IMR-90 (cell line): ENCODE data around the gene OR6K3. TPM values are rescaled to one million over a fixed set of nuclear protein-coding genes. Genes with fewer than 3 reads are reported as not detected.

Experiments used
- ATAC-seq: fragments of 200-7000 bp; cut with Tn5 transposase; 2 replicates; pipeline ENCODE4 v1.9.1; 2020; ENCODE audit warnings: low read depth, mild to moderate bottlenecking, moderate library complexity
- BruUV-seq: library from RNA; stranded (reverse); fragments of 400-500 nt; replicated peaks from 2 replicates; lab custom pipeline; 2021; lab: Mats Ljungman, UMichigan
- CTCF ChIA-PET: fragments of 300-600 bp; formaldehyde crosslinking; extraction: SDS; loops from one replicate; lab custom pipeline; 2021; ENCODE audit warnings: antibody characterized with exemption; lab: Yijun Ruan, JAX
- POLR2A ChIA-PET: fragments of 300-600 bp; sonication (Branson Sonifier 250); formaldehyde crosslinking; loops from one replicate; lab custom pipeline; 2022; ENCODE audit warnings: antibody characterized with exemption; ENCODE audit not compliant: unreplicated experiment; lab: Charles Lee
- DNase-seq: peaks from one replicate; pipeline ENCODE4 v3.0.0; 2013
- H2AFZ ChIP-seq: replicated peaks from 2 replicates; pipeline ENCODE3; 2013; ENCODE audit warnings: low read length, mild to moderate bottlenecking; ENCODE audit not compliant: poor library complexity
- H2AK5ac ChIP-seq: 2 replicates; pipeline ENCODE4 v1.6.1; 2013; ENCODE audit warnings: low read depth, low read length, inconsistent platforms
- H2AK9ac ChIP-seq: replicated peaks from 2 replicates; pipeline ENCODE3; 2013; ENCODE audit warnings: mild to moderate bottlenecking, low read depth, low read length, moderate library complexity; ENCODE audit not compliant: poor library complexity
- H2BK120ac ChIP-seq: 2 replicates; pipeline ENCODE4 v1.6.1; 2013; ENCODE audit warnings: low read depth, low read length, inconsistent platforms
- H2BK15ac ChIP-seq: 3 replicates; pipeline ENCODE4 v1.6.1; 2013; ENCODE audit warnings: low read depth, low read length, inconsistent platforms
- H2BK20ac ChIP-seq: 2 replicates; pipeline ENCODE4 v1.6.1; 2013; ENCODE audit warnings: low read depth, mild to moderate bottlenecking, inconsistent platforms, low read length, moderate library complexity
- H2BK5ac ChIP-seq: 2 replicates; pipeline ENCODE4 v1.6.1; 2013; ENCODE audit warnings: mild to moderate bottlenecking, low read depth, low read length, inconsistent platforms; ENCODE audit not compliant: poor library complexity, severe bottlenecking
- H3K14ac ChIP-seq: replicated peaks from 2 replicates; pipeline ENCODE4 v1.6.1; 2013; ENCODE audit warnings: low read depth, low read length, inconsistent platforms
- H3K18ac ChIP-seq: 2 replicates; pipeline ENCODE4 v1.6.1; 2013; ENCODE audit warnings: low read depth, low read length, control low read depth
- H3K23ac ChIP-seq: 2 replicates; pipeline ENCODE4 v1.6.1; 2013; ENCODE audit warnings: low read depth, low read length, inconsistent platforms
- H3K27ac ChIP-seq: 2 replicates; pipeline ENCODE4 v1.5.1; 2013; ENCODE audit warnings: mild to moderate bottlenecking, control low read depth, low read length; ENCODE audit not compliant: insufficient read depth
- H3K27me3 ChIP-seq: 2 replicates; pipeline ENCODE4 v1.6.1; 2013; ENCODE audit warnings: low read length; ENCODE audit not compliant: control insufficient read depth, insufficient read depth
- H3K36me3 ChIP-seq: 2 replicates; pipeline ENCODE4 v1.6.1; 2013; ENCODE audit warnings: low read length, mixed read lengths; ENCODE audit not compliant: control insufficient read depth, insufficient read depth
- H3K4ac ChIP-seq: 2 replicates; pipeline ENCODE4 v1.6.1; 2013; ENCODE audit warnings: low read depth, low read length, inconsistent platforms
- H3K4me1 ChIP-seq: 2 replicates; pipeline ENCODE4 v1.6.1; 2013; ENCODE audit warnings: low read length, mixed read lengths; ENCODE audit not compliant: control insufficient read depth, insufficient read depth
- H3K4me2 ChIP-seq: 2 replicates; pipeline ENCODE4 v1.6.1; 2013; ENCODE audit warnings: low read depth, mild to moderate bottlenecking, control low read depth, low read length, moderate library complexity
- H3K4me3 ChIP-seq: 2 replicates; pipeline ENCODE4 v1.5.1; 2013; ENCODE audit warnings: low read depth, mild to moderate bottlenecking, control low read depth, low read length, moderate library complexity; ENCODE audit not compliant: insufficient read depth
- H3K56ac ChIP-seq: 2 replicates; pipeline ENCODE4 v1.6.1; 2013; ENCODE audit warnings: low read length, inconsistent platforms; ENCODE audit not compliant: insufficient read depth; ENCODE audit errors: extremely low read depth
- H3K79me1 ChIP-seq, 2 experiments: 2 replicates each; pipeline ENCODE4 v1.6.1; 2013; ENCODE audit warnings: low read length in 2 of 2, inconsistent platforms in 1 of 2, low read depth in 1 of 2
- H3K9ac ChIP-seq: 2 replicates; pipeline ENCODE4 v1.6.1; 2013; ENCODE audit warnings: low read depth, low read length, control low read depth
- H3K9me1 ChIP-seq: 2 replicates; pipeline ENCODE4 v1.6.1; 2013; ENCODE audit warnings: low read length, inconsistent platforms; ENCODE audit not compliant: insufficient read depth
- H3K9me3 ChIP-seq: 2 replicates; pipeline ENCODE4 v1.6.1; 2013; ENCODE audit warnings: low read length; ENCODE audit not compliant: control insufficient read depth, insufficient read depth
- H4K20me1 ChIP-seq: 2 replicates; pipeline ENCODE4 v1.6.1; 2013; ENCODE audit warnings: low read length, inconsistent platforms; ENCODE audit not compliant: insufficient read depth
- H4K5ac ChIP-seq: 2 replicates; pipeline ENCODE4 v1.6.1; 2013; ENCODE audit warnings: mild to moderate bottlenecking, low read depth, low read length, control low read depth
- H4K8ac ChIP-seq, 2 experiments: 2 replicates each; pipeline ENCODE4 v1.6.1; 2013; ENCODE audit warnings: low read depth in 2 of 2, low read length in 2 of 2, control low read depth in 1 of 2, inconsistent platforms in 1 of 2
- H4K91ac ChIP-seq: 2 replicates; pipeline ENCODE4 v1.6.1; 2013; ENCODE audit warnings: low read depth, low read length, inconsistent platforms; ENCODE audit not compliant: insufficient read depth
- BHLHE40 ChIP-seq: fragments of 150-350 bp; IDR thresholded peaks from 2 replicates; pipeline ENCODE4 v1.6.1; 2016; ENCODE audit warnings: mild to moderate bottlenecking, low read depth, low read length
- CHD1 ChIP-seq: IDR thresholded peaks from 2 replicates; pipeline ENCODE4 v1.6.1; 2012; ENCODE audit warnings: low read depth, low read length, improper control_type of control experiment
- FOS ChIP-seq: fragments of 150-350 bp; IDR thresholded peaks from 2 replicates; pipeline ENCODE4 v1.6.1; 2016; ENCODE audit warnings: low read depth, low read length
- MAFK ChIP-seq: IDR thresholded peaks from 2 replicates; pipeline ENCODE4 v1.6.1; 2012; ENCODE audit warnings: low read depth, low read length, improper control_type of control experiment
- MAZ ChIP-seq: IDR thresholded peaks from 2 replicates; pipeline ENCODE4 v1.6.1; 2012; ENCODE audit warnings: low read depth, mild to moderate bottlenecking, low read length, improper control_type of control experiment, moderate library complexity, borderline replicate concordance
- NFE2L2 ChIP-seq: fragments of 150-350 bp; IDR thresholded peaks from 2 replicates; pipeline ENCODE4 v1.6.1; 2016; ENCODE audit warnings: low read depth, mild to moderate bottlenecking, low read length
- POLR2A ChIP-seq: IDR thresholded peaks from 2 replicates; pipeline ENCODE4 v1.6.1; 2012; ENCODE audit warnings: mild to moderate bottlenecking, low read depth, low read length
- RAD21 ChIP-seq: IDR thresholded peaks from 2 replicates; pipeline ENCODE4 v1.6.1; 2012; ENCODE audit warnings: low read length, improper control_type of control experiment
- RCOR1 ChIP-seq: IDR thresholded peaks from 2 replicates; pipeline ENCODE4 v1.6.1; 2012; ENCODE audit warnings: mild to moderate bottlenecking, low read length, improper control_type of control experiment; ENCODE audit not compliant: insufficient replicate concordance
- RFX5 ChIP-seq: IDR thresholded peaks from 2 replicates; pipeline ENCODE4 v1.8.0; 2012; ENCODE audit warnings: low read depth, mild to moderate bottlenecking, low read length, moderate library complexity
- SMC3 ChIP-seq: fragments of 150-350 bp; IDR thresholded peaks from 2 replicates; pipeline ENCODE4 v1.6.1; 2016; ENCODE audit warnings: low read depth, mild to moderate bottlenecking, antibody characterized with exemption, low read length, moderate library complexity
- WGBS, 2 experiments: methylation state at CpG; one replicate each; pipeline versions ENCODE4 v1.1.5 to v1.1.7; 2013; ENCODE audit warnings: missing lambda C conversion rate in 2 of 2; ENCODE audit not compliant: insufficient read length in 1 of 2; ENCODE audit errors: extremely low coverage in 2 of 2; 5-methylcytosine and 5-hydroxymethylcytosine counted together
- dilution Hi-C: fragments of 300-500 bp; cut with HindIII; formaldehyde crosslinking; loops from one replicate; pipeline ENCODE4 v1.14.3; 2018; ENCODE audit warnings: low sequenced_read_pairs; ENCODE audit not compliant: unreplicated experiment
- in situ Hi-C: fragments of 300-500 bp; cut with MboI; formaldehyde crosslinking; loops from 3 replicates; pipeline ENCODE4 v1.14.3; 2019; ENCODE audit warnings: low sequenced_read_pairs, inconsistent platforms, mixed read lengths
- intact Hi-C: fragments of 100-400 bp; cut with micrococcal nuclease; formaldehyde crosslinking; loops from 2 replicates; pipeline ENCODE4 v1.10.0; 2022
- polyA plus RNA-seq, 3 experiments: library from polyadenylated mRNA; depleted of rRNA; stranded (reverse); fragments of >200 nt; gene quantifications; 2 replicates each; pipeline ENCODE4 v1.2.3, GENCODE V29; 2012; ENCODE audit warnings: low replicate concordance in 1 of 3
- total RNA-seq: library from RNA; depleted of rRNA; stranded (reverse); fragments of >200 nt; gene quantifications from 2 replicates; pipeline ENCODE4 v1.2.3, GENCODE V29; 2012
- TF ChIP-seq, protein P1 (sequence below): fragments of 150-350 bp; IDR thresholded peaks from 2 replicates; pipeline ENCODE4 v1.6.1; 2017; ENCODE audit warnings: mild to moderate bottlenecking, antibody characterized with exemption, low read length, low read depth
- TF ChIP-seq, protein P2 (sequence below): fragments of 150-350 bp; IDR thresholded peaks from 2 replicates; pipeline ENCODE4 v1.6.1; 2016; ENCODE audit warnings: low read depth, mild to moderate bottlenecking, low read length, moderate library complexity, borderline replicate concordance

The OR6K3 gene
- total and polyA plus RNA-seq, 2 of the 4 experiments (the other 2 are of a cell fraction), result not detected

DNA sequence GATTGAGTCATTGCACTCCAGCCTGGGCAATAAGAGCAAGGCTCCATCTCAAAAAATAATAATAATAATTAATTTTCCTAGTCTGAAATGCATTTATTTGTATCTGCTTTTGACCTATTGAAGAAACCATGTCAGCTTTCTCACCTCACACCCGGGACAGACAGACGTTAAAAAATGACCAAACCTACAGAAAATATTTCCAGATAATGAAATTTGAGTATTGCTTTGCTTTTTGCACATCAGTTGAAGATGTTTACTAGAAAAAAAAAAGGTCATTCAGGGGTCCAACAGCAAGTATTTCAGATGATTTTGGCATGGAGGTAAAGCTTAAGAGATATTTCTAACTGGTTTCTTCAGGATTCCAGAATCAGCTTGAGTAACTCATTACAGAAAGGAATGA is 33.9 kb upstream of the OR6K3 start, which contains the start of gene OR6K6:
Gene OR6K6 (plus strand): TSS at position 301 of the 400 bp plus-strand sequence. CDS start 168 bp downstream, outside the sequence.
- H3K4ac ChIP-seq, result no peak within 1 kb of the TSS
- no CpG with 5 or more reads among the region's 2 CpGs for WGBS, 2 experiments
- dilution Hi-C loops (no loop called here), intact Hi-C loops (no loop called here), in situ Hi-C loops (no loop called here)
- no peak within 1 kb of the TSS for H2AFZ ChIP-seq
- DNase-seq (no peak), ATAC-seq (no peak)
- H3K18ac ChIP-seq, result no peak within 1 kb of the TSS
- no peak within 1 kb of the TSS for H3K4me3 ChIP-seq
- peaks cover 3% of the 10 kb centered on the region; the same call in 1 of the 2 replicates for H3K9me3 ChIP-seq
- H3K4me2 ChIP-seq, result no peak within 1 kb of the TSS
- H3K9ac ChIP-seq, result no peak within 1 kb of the TSS
- H3K56ac ChIP-seq, result no peak within 1 kb of the TSS
- no peak within 1 kb of the TSS for H2BK5ac ChIP-seq
- H2AK9ac ChIP-seq, result no peak within 1 kb of the TSS
- no peak within 1 kb of the TSS for H4K5ac ChIP-seq
- no peaks in the 10 kb centered on the region for H3K27me3 ChIP-seq
- no peak within 1 kb of the TSS for H3K27ac ChIP-seq
- H2BK120ac ChIP-seq, result no peak within 1 kb of the TSS
- H2AK5ac ChIP-seq, result no peak within 1 kb of the TSS
- no TSS peak for BruUV-seq
- POLR2A ChIA-PET, result no interaction called here
- no peak within 1 kb of the TSS for H4K91ac ChIP-seq
- no peak within 1 kb of the TSS for H2BK15ac ChIP-seq
- no peak for TF ChIP-seq NFE2L2
- TF ChIP-seq RFX5, result no peak
- TF ChIP-seq, protein P1, sequence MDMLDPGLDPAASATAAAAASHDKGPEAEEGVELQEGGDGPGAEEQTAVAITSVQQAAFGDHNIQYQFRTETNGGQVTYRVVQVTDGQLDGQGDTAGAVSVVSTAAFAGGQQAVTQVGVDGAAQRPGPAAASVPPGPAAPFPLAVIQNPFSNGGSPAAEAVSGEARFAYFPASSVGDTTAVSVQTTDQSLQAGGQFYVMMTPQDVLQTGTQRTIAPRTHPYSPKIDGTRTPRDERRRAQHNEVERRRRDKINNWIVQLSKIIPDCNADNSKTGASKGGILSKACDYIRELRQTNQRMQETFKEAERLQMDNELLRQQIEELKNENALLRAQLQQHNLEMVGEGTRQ, result no peak
- TF ChIP-seq BHLHE40, result no peak
- TF ChIP-seq FOS, result no peak
- no peak for TF ChIP-seq SMC3
- TF ChIP-seq CHD1, result no peak
- TF ChIP-seq, protein P2, sequence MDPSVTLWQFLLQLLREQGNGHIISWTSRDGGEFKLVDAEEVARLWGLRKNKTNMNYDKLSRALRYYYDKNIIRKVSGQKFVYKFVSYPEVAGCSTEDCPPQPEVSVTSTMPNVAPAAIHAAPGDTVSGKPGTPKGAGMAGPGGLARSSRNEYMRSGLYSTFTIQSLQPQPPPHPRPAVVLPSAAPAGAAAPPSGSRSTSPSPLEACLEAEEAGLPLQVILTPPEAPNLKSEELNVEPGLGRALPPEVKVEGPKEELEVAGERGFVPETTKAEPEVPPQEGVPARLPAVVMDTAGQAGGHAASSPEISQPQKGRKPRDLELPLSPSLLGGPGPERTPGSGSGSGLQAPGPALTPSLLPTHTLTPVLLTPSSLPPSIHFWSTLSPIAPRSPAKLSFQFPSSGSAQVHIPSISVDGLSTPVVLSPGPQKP, result no peak
- no peak for TF ChIP-seq POLR2A
- TF ChIP-seq MAZ, result no peak
- no peak for TF ChIP-seq MAFK
- no peak for TF ChIP-seq RAD21
- TF ChIP-seq RCOR1, result no peak
- no peak within 1 kb of the TSS for H2BK20ac ChIP-seq
- H3K14ac ChIP-seq, result no peak within 1 kb of the TSS
- H3K79me1 ChIP-seq, result no peaks in the 10 kb centered on the region
- no peak within 1 kb of the TSS for H4K8ac ChIP-seq
- no peak within 1 kb of the TSS for H3K23ac ChIP-seq
- no peaks in the 10 kb centered on the region for H4K20me1 ChIP-seq
- CTCF ChIA-PET, result no interaction called here
- no peaks in the 10 kb centered on the region for H3K4me1 ChIP-seq
- no peaks in the 10 kb centered on the region for H3K9me1 ChIP-seq
- H3K36me3 ChIP-seq, result no peaks in the 10 kb centered on the region
